Stomach (tissue), 4 donors: ENCODE results near the gene SCAMP5.

ENCODE experiments used
- CTCF ChIP-seq, 7 experiments: fragments of 450-650 bp in 4 of 7; fragments of 200-600 bp in 3 of 7; sonication (generic) in 3 of 7; IDR thresholded peaks; one replicate each; pipeline ENCODE4 v1.5.1; 2016 to 2019; ENCODE audit warnings: antibody characterized with exemption in 7 of 7, control low read depth in 2 of 7, mild to moderate bottlenecking in 1 of 7
- POLR2AphosphoS5 ChIP-seq, 3 donors: sonication (generic); formaldehyde crosslinking; IDR thresholded peaks; one replicate each; pipeline ENCODE4 v1.6.1; 2016; ENCODE audit warnings: antibody characterized with exemption in 3 of 3

DNA sequence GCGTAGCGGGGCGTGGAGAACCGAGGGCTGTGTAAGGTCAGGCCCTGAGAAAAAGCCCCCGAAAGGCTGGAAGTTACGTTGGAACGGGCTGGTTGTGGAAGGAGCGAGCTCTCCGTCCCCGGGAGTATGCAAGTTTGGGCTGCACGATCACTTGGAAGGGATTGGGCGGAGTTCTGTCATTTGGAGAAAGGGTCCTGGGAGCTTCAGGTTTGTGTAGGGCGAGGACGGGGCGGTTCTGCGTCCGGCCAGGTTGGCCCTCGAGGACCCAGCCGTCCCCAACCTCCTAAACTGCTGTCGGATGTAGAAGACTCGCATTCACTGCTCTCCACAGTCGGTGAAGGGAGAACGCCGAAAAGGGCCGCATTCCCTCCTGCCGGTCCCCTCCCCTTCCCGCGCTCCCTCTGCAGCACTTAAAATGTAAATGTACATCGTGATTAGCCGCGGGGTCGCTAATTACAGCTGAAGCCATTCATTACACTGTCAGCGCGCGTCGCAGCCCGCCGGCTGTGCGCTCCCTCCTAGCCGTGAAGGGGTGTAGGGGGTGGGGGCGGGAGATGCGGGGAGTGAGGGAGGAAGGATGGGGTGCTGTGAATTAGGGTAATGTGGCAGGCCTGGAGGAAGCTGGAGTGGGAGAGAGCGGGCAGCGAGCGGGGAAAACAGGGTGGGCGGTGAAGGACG, 36.3 kb upstream of the SCAMP5 start:
- TF ChIP-seq POLR2AphosphoS5 (IDR thresholded peaks at IDR 0.05) (no peak), CTCF (IDR thresholded peaks at IDR 0.05) (no peak)
